Erythroblast (primary cell): ENCODE results near the gene BCAP31.

Source experiments
- GATA1 ChIP-seq: IDR thresholded peaks from 2 replicates; pipeline ENCODE4 v1.6.1; 2011; ENCODE audit warnings: low read depth, mild to moderate bottlenecking, control low read depth, low read length, moderate library complexity
- POLR2A ChIP-seq: IDR thresholded peaks from 2 replicates; pipeline ENCODE4 v1.6.1; 2011; ENCODE audit warnings: mild to moderate bottlenecking, low read length

DNA sequence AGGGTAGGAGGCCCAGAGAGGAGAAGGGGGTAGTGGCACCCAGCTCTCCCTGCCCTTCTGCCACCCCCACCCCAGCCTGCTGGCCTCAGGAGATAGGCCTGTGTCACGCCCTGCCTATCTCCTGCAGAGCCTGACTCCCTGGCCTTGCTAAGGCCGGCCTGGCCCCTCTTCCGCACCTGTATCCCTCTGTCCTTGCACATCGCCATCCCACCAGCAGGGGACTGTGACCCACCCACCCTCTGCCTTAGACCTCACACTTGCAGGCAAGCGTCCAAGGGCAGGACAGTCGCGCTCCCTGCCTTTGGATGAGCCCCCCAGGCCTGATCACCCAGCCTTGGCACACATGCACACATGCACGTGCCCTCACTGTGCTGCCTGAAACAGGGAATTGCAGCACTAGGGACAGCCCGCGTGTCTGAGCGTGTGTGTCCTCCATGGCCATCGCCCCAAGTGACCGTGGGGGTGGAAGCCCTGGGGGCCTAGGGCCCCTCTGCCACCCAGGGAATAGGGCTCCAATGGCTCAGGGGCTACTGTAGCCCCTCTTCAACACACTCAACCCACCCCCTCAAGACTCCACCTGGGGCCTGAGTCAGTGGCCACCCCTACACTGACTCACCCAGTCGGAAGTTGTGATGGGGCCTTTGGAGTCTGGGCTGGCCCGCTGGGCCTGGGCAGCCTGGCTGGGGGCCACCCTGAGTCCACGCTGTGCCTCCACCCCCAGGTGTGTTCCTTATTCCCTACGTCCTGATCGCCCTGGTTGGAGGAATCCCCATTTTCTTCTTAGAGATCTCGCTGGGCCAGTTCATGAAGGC is 34.3 kb downstream of the BCAP31 start:
- peak; percentile 58 for TF ChIP-seq POLR2A
- no peak for TF ChIP-seq GATA1
